ENCODE results near the gene SMOC2. TPM values are rescaled to one million over a fixed set of nuclear protein-coding genes. Genes with fewer than 3 reads are reported as not detected.

The SMOC2 gene
- total RNA-seq, 4 donors from 2014 or later = 9.0 to 25.7 (median 15.2) TPM

GRCh38 chr6:168623736-168624135 lies 182.8 kb downstream of the SMOC2 start:
- TF ChIP-seq, protein P1, sequence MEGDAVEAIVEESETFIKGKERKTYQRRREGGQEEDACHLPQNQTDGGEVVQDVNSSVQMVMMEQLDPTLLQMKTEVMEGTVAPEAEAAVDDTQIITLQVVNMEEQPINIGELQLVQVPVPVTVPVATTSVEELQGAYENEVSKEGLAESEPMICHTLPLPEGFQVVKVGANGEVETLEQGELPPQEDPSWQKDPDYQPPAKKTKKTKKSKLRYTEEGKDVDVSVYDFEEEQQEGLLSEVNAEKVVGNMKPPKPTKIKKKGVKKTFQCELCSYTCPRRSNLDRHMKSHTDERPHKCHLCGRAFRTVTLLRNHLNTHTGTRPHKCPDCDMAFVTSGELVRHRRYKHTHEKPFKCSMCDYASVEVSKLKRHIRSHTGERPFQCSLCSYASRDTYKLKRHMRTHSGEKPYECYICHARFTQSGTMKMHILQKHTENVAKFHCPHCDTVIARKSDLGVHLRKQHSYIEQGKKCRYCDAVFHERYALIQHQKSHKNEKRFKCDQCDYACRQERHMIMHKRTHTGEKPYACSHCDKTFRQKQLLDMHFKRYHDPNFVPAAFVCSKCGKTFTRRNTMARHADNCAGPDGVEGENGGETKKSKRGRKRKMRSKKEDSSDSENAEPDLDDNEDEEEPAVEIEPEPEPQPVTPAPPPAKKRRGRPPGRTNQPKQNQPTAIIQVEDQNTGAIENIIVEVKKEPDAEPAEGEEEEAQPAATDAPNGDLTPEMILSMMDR (IDR thresholded peaks at IDR 0.05) = no peak
- TF ChIP-seq POLR2A (IDR thresholded peaks at IDR 0.05) = no peak
- Histone ChIP-seq H3K27ac (no peak overlapping the region), H3K27me3 (no peaks in the 10 kb centered on the region), H3K9me3 (no peaks in the 10 kb centered on the region), H3K36me3 (no peaks in the 10 kb centered on the region), H3K4me1 (no peaks in the 10 kb centered on the region), H3K4me3 (replicated peaks in 1 of 3) (no peak overlapping the region)
- DNase-seq = no peak
- intact Hi-C loops (cut with DNase I) = no loop called here
- WGBS, 2 donors = 82 to 87% methylated on average over 13 of the region's 13 CpGs

GRCh38 chr6:168624540-168624939 lies 183.6 kb downstream of the SMOC2 start:
- TF ChIP-seq POLR2A (IDR thresholded peaks at IDR 0.05) = no peak
- TF ChIP-seq, protein P1 (IDR thresholded peaks at IDR 0.05) = no peak
- H3K4me3 ChIP-seq (replicated peaks in 1 of 3) = no peak overlapping the region
- no peaks in the 10 kb centered on the region for H3K36me3 ChIP-seq
- H3K9me3 ChIP-seq = no peaks in the 10 kb centered on the region
- no peaks in the 10 kb centered on the region for H3K4me1 ChIP-seq
- WGBS, 2 donors = 94 to 100% methylated on average over 2 of the region's 2 CpGs
- DNase-seq = no peak
- no peaks in the 10 kb centered on the region for H3K27me3 ChIP-seq
- H3K27ac ChIP-seq = no peak overlapping the region
- intact Hi-C loops (cut with DNase I) = no loop called here

DNA sequence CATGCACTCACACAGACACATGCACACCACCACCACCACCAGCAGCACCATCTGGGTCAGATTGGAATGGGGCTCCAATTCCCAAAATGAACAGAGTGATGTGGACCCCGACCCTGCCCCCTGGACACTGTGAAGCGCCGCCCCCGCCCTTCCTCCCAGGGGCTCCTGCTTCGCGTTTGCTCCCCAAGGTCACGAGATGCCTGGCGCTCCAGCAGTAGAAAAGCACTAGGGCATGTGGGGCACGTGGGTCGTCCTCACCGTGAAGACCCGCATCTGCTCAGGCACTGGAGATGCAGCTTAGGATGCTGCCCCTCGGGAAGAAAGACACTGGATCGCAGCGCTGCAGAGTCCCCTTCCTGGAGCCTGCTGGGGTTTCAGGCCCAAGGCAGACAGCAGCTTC lies 184.0 kb downstream of the SMOC2 start:
- TF ChIP-seq POLR2A (IDR thresholded peaks at IDR 0.05) = no peak
- TF ChIP-seq, protein P1 (IDR thresholded peaks at IDR 0.05) = no peak
- WGBS, 2 donors = 94 to 96% methylated on average over 15 of the region's 15 CpGs

DNA sequence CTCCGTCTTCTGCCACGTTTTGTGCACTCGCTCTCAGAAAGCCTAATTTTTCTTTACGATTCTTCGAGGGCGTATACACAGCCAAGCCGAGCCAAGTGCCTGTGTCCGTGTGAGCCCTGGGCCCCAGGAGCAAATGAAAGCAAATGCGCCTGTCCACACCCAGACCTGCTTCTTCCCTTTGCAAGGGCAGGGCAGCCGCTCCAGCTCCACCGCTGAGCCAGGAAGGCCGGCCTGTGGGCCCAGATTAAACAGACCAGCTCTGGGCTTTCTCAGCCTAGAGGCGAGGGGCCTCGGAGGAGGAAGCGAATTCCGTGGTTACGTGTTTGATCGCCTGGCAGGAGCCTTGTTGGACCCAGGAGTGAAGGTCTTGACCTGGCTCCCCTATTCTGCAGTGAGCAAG lies 184.6 kb downstream of the SMOC2 start:
- 77 to 79% methylated on average over 18 of the region's 18 CpGs for WGBS, 2 donors
- Histone ChIP-seq H3K27me3 (no peaks in the 10 kb centered on the region), H3K4me1 (no peaks in the 10 kb centered on the region), H3K27ac (no peak overlapping the region), H3K4me3 (replicated peaks in 1 of 3) (no peak overlapping the region), H3K9me3 (no peaks in the 10 kb centered on the region), H3K36me3 (no peaks in the 10 kb centered on the region)
- no peak for DNase-seq
- intact Hi-C loops (cut with DNase I) = no loop called here
- no peak for TF ChIP-seq POLR2A (IDR thresholded peaks at IDR 0.05)
- TF ChIP-seq, protein P1 (IDR thresholded peaks at IDR 0.05) = no peak

More for the DNA sequence above, 184.0 kb downstream of the SMOC2 start:
- no peaks in the 10 kb centered on the region for H3K36me3 ChIP-seq
- intact Hi-C loops (cut with DNase I) = no loop called here
- no peak overlapping the region for H3K27ac ChIP-seq
- no peaks in the 10 kb centered on the region for H3K4me1 ChIP-seq
- DNase-seq = no peak
- H3K4me3 ChIP-seq (replicated peaks in 1 of 3) = no peak overlapping the region
- H3K9me3 ChIP-seq = no peaks in the 10 kb centered on the region
- no peaks in the 10 kb centered on the region for H3K27me3 ChIP-seq

GRCh38 chr6:168626046-168626602 lies 185.1 kb downstream of the SMOC2 start:
- DNase-seq = no peak
- Histone ChIP-seq H3K36me3 (no peaks in the 10 kb centered on the region), H3K4me1 (no peaks in the 10 kb centered on the region), H3K27ac (no peak overlapping the region), H3K9me3 (no peaks in the 10 kb centered on the region), H3K27me3 (no peaks in the 10 kb centered on the region), H3K4me3 (replicated peaks in 1 of 3) (no peak overlapping the region)
- 89 to 90% methylated on average over 19 of the region's 19 CpGs for WGBS, 2 donors
- no peak for TF ChIP-seq POLR2A (IDR thresholded peaks at IDR 0.05)
- TF ChIP-seq, protein P1 (IDR thresholded peaks at IDR 0.05) = no peak
- intact Hi-C loops (cut with DNase I) = no loop called here

All from thyroid gland (tissue), 4 donors.